Activated T-cell treated with anti-CD3 and anti-CD28 coated beads, Interleukin-2, amount 50 U/mL, for 72 hours (primary cell): ENCODE results near the gene ENAM. TPM values are rescaled to one million over a fixed set of nuclear protein-coding genes. Genes with fewer than 3 reads are reported as not detected.
"Not testable (repeated sequence)": the region's sequence is repeated elsewhere in the genome, so short reads cannot be mapped to it uniquely, and the experiment has no call there.

ENCODE experiments used
- ATAC-seq, 2 donors: fragments of 150-1000 bp; cut with Tn5 transposase; replicated peaks in 1 of 2; 2 replicates each; pipeline ENCODE4 v1.10.0; 2021; ENCODE audit warnings: moderate library complexity in 2 of 2, mild to moderate bottlenecking in 1 of 2
- DNase-seq, 2 donors: peaks; one replicate each; pipeline ENCODE4 v3.0.0; 2021 to 2022; ENCODE audit warnings: mixed read lengths in 1 of 2
- H3K27ac Mint-ChIP-seq: one replicate; pipeline ENCODE4 v1.8.0; 2022; ENCODE audit warnings: mild to moderate bottlenecking, moderate library complexity, mixed read lengths
- H3K27me3 Mint-ChIP-seq: one replicate; pipeline ENCODE4 v1.8.0; 2022; ENCODE audit warnings: low read depth, mixed read lengths
- H3K36me3 Mint-ChIP-seq, 2 donors: one replicate each; pipeline ENCODE4 v1.8.0; 2022; ENCODE audit warnings: mixed read lengths in 2 of 2, mild to moderate bottlenecking in 1 of 2; ENCODE audit not compliant: insufficient read depth in 2 of 2
- H3K4me1 Mint-ChIP-seq: one replicate; pipeline ENCODE4 v1.8.0; 2022; ENCODE audit warnings: low read depth, mixed read lengths
- H3K4me3 Mint-ChIP-seq, 2 donors: one replicate each; pipeline ENCODE4 v1.8.0; 2022; ENCODE audit warnings: mild to moderate bottlenecking in 2 of 2, mixed read lengths in 2 of 2, moderate library complexity in 2 of 2
- H3K9me3 Mint-ChIP-seq, 2 donors: one replicate each; pipeline ENCODE4 v1.8.0; 2022; ENCODE audit warnings: mixed read lengths in 2 of 2
- total RNA-seq, 2 donors: library from RNA; stranded (reverse); gene quantifications; one replicate each; pipeline ENCODE4 v1.2.3, GENCODE V29; 2022

ENAM gene
- total RNA-seq, 2 donors from 2014 or later, result not detected

- H3K9me3 Mint-ChIP-seq, result no peaks in the 10 kb centered on the region
- H3K4me3 Mint-ChIP-seq, result no peak overlapping the region
- ATAC-seq, result no peak
- no peaks in the 10 kb centered on the region for H3K4me1 Mint-ChIP-seq
- DNase-seq, result no peak
- H3K36me3 Mint-ChIP-seq, result no peaks in the 10 kb centered on the region
- H3K27ac Mint-ChIP-seq, result peak overlapping the region; percentile 39
- H3K27me3 Mint-ChIP-seq, result no peaks in the 10 kb centered on the region
Measured at GRCh38 chr4:70671091-70671490, 42.5 kb downstream of the ENAM start.

DNA sequence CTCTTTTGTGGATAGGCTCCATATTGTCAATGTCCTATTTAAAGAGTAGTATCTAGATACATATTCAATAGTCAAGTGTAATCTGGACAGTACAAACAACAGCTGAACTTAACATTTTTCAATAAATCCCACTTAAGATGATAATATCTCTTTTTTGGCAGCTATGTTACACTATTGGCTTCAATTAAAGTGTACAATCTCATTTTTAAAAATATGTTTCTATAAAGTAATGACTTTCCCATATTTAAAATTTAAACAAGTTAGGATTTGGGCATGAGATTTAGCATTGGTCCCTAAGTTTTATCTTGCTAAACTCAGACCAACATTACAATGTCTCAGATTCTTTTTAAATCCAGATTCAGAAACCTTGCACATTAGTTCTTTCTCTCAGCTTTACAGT is 45.6 kb downstream of the ENAM start:
- DNase-seq (no peak), ATAC-seq (no peak)
- Mint-ChIP-seq H3K4me3 (no peak overlapping the region), H3K4me1 (peaks cover 19% of the 10 kb centered on the region), H3K27me3 (no peaks in the 10 kb centered on the region), H3K9me3 (no peaks in the 10 kb centered on the region), H3K27ac (no peak overlapping the region), H3K36me3 (no peaks in the 10 kb centered on the region)

- H3K36me3 Mint-ChIP-seq, result no peaks in the 10 kb centered on the region
- no peak for DNase-seq
- H3K27ac Mint-ChIP-seq, result no peak overlapping the region
Measured at GRCh38 chr4:70674731-70675130, 46.2 kb downstream of the ENAM start.

GRCh38 chr4:70676554-70677090 is 48.1 kb downstream of the ENAM start:
- no peak overlapping the region for H3K4me3 Mint-ChIP-seq
- H3K36me3 Mint-ChIP-seq, result no peaks in the 10 kb centered on the region
- no peak for ATAC-seq
- no peaks in the 10 kb centered on the region for H3K27me3 Mint-ChIP-seq
- DNase-seq, result no peak
- H3K4me1 Mint-ChIP-seq, result peaks cover 19% of the 10 kb centered on the region
- H3K27ac Mint-ChIP-seq, result no peak overlapping the region
- no peaks in the 10 kb centered on the region for H3K9me3 Mint-ChIP-seq

More at GRCh38 chr4:70674731-70675130, 46.2 kb downstream of the ENAM start:
- H3K9me3 Mint-ChIP-seq, result no peaks in the 10 kb centered on the region
- no peak overlapping the region for H3K4me3 Mint-ChIP-seq
- H3K4me1 Mint-ChIP-seq, result peaks cover 19% of the 10 kb centered on the region
- ATAC-seq, result no peak
- no peaks in the 10 kb centered on the region for H3K27me3 Mint-ChIP-seq

DNA sequence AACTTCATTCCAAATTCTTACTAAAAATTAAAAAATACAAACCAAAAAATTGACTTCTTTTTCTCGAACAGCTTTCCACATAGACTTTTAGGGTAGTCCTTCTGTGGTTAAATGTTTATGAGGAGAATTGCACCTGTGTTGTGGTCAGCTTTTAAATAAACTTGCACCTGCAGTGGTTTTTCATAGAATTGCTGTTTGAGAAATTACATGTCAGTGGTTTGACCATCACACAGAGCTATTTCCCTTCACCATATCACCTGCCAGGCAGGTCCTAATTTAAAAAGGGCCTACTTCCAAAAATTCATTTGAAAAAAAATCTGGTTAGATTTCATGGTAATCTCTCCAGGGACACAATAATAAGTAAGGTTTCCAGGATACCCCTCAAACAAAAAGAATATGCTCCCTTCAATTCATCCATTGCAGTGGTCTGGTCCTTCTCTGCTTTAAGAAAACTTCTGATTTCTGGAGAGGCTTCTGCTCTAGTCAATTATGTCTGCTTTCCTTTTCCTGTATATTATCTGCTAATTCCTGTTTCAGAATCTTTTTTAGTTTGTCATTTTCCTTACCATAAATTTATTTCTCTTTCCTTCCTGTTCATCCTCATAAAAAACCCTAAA is 49.9 kb downstream of the ENAM start:
- Mint-ChIP-seq H3K27me3 (no peaks in the 10 kb centered on the region), H3K9me3 (no peaks in the 10 kb centered on the region), H3K4me3 (peak overlapping the region in 1 of 2 donors; percentile 3), H3K36me3 (no peaks in the 10 kb centered on the region), H3K27ac (peak overlapping the region; percentile 7), H3K4me1 (peaks cover 19% of the 10 kb centered on the region)
- no peak for DNase-seq
- no peak for ATAC-seq

DNA sequence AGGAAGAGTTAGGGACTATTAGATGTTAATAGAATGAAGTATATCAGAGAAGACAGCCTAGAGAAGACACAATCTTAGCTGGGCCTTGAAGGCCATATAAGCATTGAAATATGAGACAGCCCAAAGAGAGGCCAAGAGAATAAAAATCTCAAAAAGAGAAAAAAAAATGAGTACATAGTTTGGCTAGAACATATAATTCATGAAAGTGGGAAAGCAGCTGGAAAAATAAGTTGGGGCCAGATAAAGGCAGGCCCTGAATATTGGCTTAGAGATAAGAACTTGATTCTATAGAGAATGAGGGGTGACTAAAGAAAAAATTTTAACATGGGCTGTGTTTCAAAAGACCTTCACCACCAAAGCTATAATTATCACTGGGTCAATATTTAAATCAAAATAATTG is 52.4 kb downstream of the ENAM start:
- Mint-ChIP-seq H3K27me3 (no peaks in the 10 kb centered on the region), H3K9me3 (no peaks in the 10 kb centered on the region), H3K36me3 (no peaks in the 10 kb centered on the region), H3K4me1 (peaks cover 19% of the 10 kb centered on the region), H3K27ac (no peak overlapping the region), H3K4me3 (no peak overlapping the region)
- ATAC-seq (no peak), DNase-seq (no peak)

- Mint-ChIP-seq H3K36me3 (no peaks in the 10 kb centered on the region), H3K27me3 (no peaks in the 10 kb centered on the region), H3K9me3 (no peaks in the 10 kb centered on the region), H3K4me3 (no peak overlapping the region), H3K27ac (no peak overlapping the region), H3K4me1 (peaks cover 14% of the 10 kb centered on the region)
- ATAC-seq (no peak), DNase-seq (no peak)
Measured at GRCh38 chr4:70681704-70682103, 53.2 kb downstream of the ENAM start.

DNA sequence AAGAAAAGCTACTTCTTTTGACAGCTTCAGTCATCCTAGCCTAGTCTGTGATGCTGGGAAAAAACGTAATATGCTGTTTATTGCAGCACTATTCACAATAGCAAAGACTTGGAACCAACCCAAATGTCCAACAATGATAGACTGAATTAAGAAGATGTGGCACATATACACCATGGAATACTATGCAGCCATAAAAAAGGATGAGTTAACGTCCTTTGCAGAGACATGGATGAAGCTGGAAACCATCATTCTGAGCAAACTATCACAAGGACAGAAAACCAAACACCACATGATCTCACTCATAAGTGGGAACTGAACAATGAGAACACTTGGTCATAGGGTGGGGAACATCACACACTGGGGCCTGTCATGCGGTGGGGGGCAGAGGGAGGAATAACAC is 53.6 kb downstream of the ENAM start:
- not testable (repeated sequence) for H3K4me3 Mint-ChIP-seq, H3K36me3 Mint-ChIP-seq, H3K27ac Mint-ChIP-seq, H3K27me3 Mint-ChIP-seq, DNase-seq, H3K9me3 Mint-ChIP-seq, ATAC-seq
- peaks cover 11% of the 10 kb centered on the region for H3K4me1 Mint-ChIP-seq

GRCh38 chr4:70687392-70687791 is 58.8 kb downstream of the ENAM start:
- Mint-ChIP-seq H3K27ac (peak overlapping the region; percentile 100), H3K4me1 (peaks cover 43% of the 10 kb centered on the region), H3K36me3 (peaks cover 11 to 17% of the 10 kb centered on the region in 2 donors), H3K9me3 (no peaks in the 10 kb centered on the region), H3K27me3 (no peaks in the 10 kb centered on the region), H3K4me3 (peak overlapping the region; percentile 97 to 99)
- ATAC-seq (no peak), DNase-seq (peak; percentile 19 to 28)

- H3K36me3 Mint-ChIP-seq, result peaks cover 11 to 17% of the 10 kb centered on the region in 2 donors
- peak within 1 kb of the TSS; percentile 100 for H3K27ac Mint-ChIP-seq
- peak within 1 kb of the TSS; percentile 97 to 99 for H3K4me3 Mint-ChIP-seq
- H3K9me3 Mint-ChIP-seq, result no peaks in the 10 kb centered on the region
- H3K4me1 Mint-ChIP-seq, result peaks cover 43% of the 10 kb centered on the region
- H3K27me3 Mint-ChIP-seq, result no peaks in the 10 kb centered on the region
- ATAC-seq, result peak; percentile 92
- peak; percentile 93 for DNase-seq
Measured at GRCh38 chr4:70687821-70688794, 59.6 kb downstream of the ENAM start, which contains the start of gene UTP3. UTP3 (plus strand) TSS chr4:70688532; CDS start chr4:70688678, 146 bp downstream.

GRCh38 chr4:70688795-70689231 is 60.3 kb downstream of the ENAM start:
- H3K4me1 Mint-ChIP-seq, result peaks cover 43% of the 10 kb centered on the region
- peaks cover 11 to 17% of the 10 kb centered on the region in 2 donors for H3K36me3 Mint-ChIP-seq
- DNase-seq, result peak in 1 of 2 donors; percentile 13
- H3K27ac Mint-ChIP-seq, result peak overlapping the region; percentile 100
- H3K27me3 Mint-ChIP-seq, result no peaks in the 10 kb centered on the region
- peak; percentile 5 to 10 for ATAC-seq
- no peaks in the 10 kb centered on the region for H3K9me3 Mint-ChIP-seq
- peak overlapping the region; percentile 97 to 99 for H3K4me3 Mint-ChIP-seq

- H3K36me3 Mint-ChIP-seq, result peaks cover 11 to 17% of the 10 kb centered on the region in 2 donors
Measured at GRCh38 chr4:70691661-70692060, 63.1 kb downstream of the ENAM start.

DNA sequence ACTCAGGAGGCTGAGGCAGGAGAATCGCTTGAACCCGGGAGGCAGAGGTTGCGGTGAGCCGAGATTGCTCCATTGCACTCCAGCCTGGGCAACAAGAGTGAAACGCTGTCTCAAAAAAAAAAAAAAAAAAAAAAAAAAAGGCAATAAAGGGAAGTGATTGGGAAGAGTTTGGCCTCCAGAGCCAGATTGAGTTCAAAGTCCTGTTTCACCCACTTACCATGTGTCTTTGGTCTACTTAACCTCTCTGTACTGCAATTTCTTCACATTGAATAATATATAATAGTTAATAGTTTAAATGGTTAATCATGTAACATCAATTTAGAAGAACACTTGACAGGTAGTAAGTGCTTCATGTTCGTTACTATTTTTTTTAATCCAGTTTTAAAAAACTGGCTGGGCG is 66.1 kb downstream of the ENAM start:
- not testable (repeated sequence) for H3K27me3 Mint-ChIP-seq, H3K4me3 Mint-ChIP-seq, H3K36me3 Mint-ChIP-seq, H3K27ac Mint-ChIP-seq, H3K9me3 Mint-ChIP-seq, DNase-seq, ATAC-seq
- H3K4me1 Mint-ChIP-seq, result peaks cover 26% of the 10 kb centered on the region

More at GRCh38 chr4:70691661-70692060, 63.1 kb downstream of the ENAM start:
- peaks cover 43% of the 10 kb centered on the region for H3K4me1 Mint-ChIP-seq
- no peak for DNase-seq
- H3K9me3 Mint-ChIP-seq, result no peaks in the 10 kb centered on the region
- peak overlapping the region; percentile 10 for H3K27ac Mint-ChIP-seq
- H3K4me3 Mint-ChIP-seq, result peak overlapping the region; percentile 54 to 99
- H3K27me3 Mint-ChIP-seq, result no peaks in the 10 kb centered on the region
- ATAC-seq, result no peak
